ENCODE measurements around the gene ATPAF1.

Gene ATPAF1

GRCh38 chr1:46613661-46614603, 54.2 kb downstream of the ATPAF1 start:
- H3K4me2 ChIP-seq (ENCODE audit: low read length), result no peak overlapping the region
- H2AFZ ChIP-seq (ENCODE audit: insufficient read depth, low read length, poor library complexity), result no peak overlapping the region
- H2BK5ac ChIP-seq (ENCODE audit: low read depth, low read length, poor library complexity), result no peak overlapping the region
- H2BK12ac ChIP-seq (ENCODE audit: low read length), result no peak overlapping the region
- H4K8ac ChIP-seq (ENCODE audit: low read depth, low read length), result no peak overlapping the region
- H2BK120ac ChIP-seq (ENCODE audit: insufficient read depth, low read length, poor library complexity), result no peak overlapping the region
- no peak overlapping the region for H3K9ac ChIP-seq (ENCODE audit: low read length)
- H3K14ac ChIP-seq (ENCODE audit: low read length), result no peak overlapping the region
- peaks cover 2% of the 10 kb centered on the region for H3K79me2 ChIP-seq (ENCODE audit: control insufficient read depth, insufficient read depth, low read length, poor library complexity)
- no peak for DNase-seq
- H3K18ac ChIP-seq (ENCODE audit: low read length), result no peak overlapping the region
- H3K4ac ChIP-seq (ENCODE audit: low read depth, low read length), result no peak overlapping the region
- peaks cover 8% of the 10 kb centered on the region for H3K79me1 ChIP-seq (ENCODE audit: low read length)
- H4K91ac ChIP-seq (ENCODE audit: low read depth, low read length), result no peak overlapping the region
- no peaks in the 10 kb centered on the region for H3K27me3 ChIP-seq (ENCODE audit: insufficient read depth, low read length)
- no CpG with 5 or more reads among the region's 16 CpGs for WGBS (ENCODE audit: extremely low coverage, insufficient coverage, insufficient read length)
- no peak overlapping the region for H3K4me3 ChIP-seq (ENCODE audit: low read depth, low read length)
- H2AK5ac ChIP-seq (ENCODE audit: low read length), result no peak overlapping the region
- peaks cover 10 to 19% of the 10 kb centered on the region in 2 experiments for H3K4me1 ChIP-seq (ENCODE audit: control insufficient read depth in 1 of 2, insufficient read depth in 2 of 2, low read length in 2 of 2)
- H3K27ac ChIP-seq (ENCODE audit: low read depth, low read length), result no peak overlapping the region
- peaks cover 0 to 6% of the 10 kb centered on the region in 2 experiments for H3K36me3 ChIP-seq (ENCODE audit: control insufficient read depth in 1 of 2, insufficient read depth in 2 of 2, low read length in 2 of 2)
- H4K12ac ChIP-seq (ENCODE audit: low read depth, low read length), result no peak overlapping the region
- peaks cover 2% of the 10 kb centered on the region for H3K9me3 ChIP-seq (ENCODE audit: insufficient read depth, low read depth, low read length)
- no peak overlapping the region for H3K23ac ChIP-seq (ENCODE audit: low read length)

GRCh38 chr1:46612937-46613660, 55.1 kb downstream of the ATPAF1 start:
- H4K12ac ChIP-seq (ENCODE audit: low read depth, low read length), result no peak overlapping the region
- no peak overlapping the region for H3K27ac ChIP-seq (ENCODE audit: low read depth, low read length)
- peaks cover 2% of the 10 kb centered on the region for H3K9me3 ChIP-seq (ENCODE audit: insufficient read depth, low read depth, low read length)
- H3K4me3 ChIP-seq (ENCODE audit: low read depth, low read length), result peak overlapping the region; percentile 21
- no peak overlapping the region for H3K14ac ChIP-seq (ENCODE audit: low read length)
- H3K4me1 ChIP-seq (ENCODE audit: control insufficient read depth in 1 of 2, insufficient read depth in 2 of 2, low read length in 2 of 2), result peaks cover 10 to 19% of the 10 kb centered on the region in 2 experiments
- no peak overlapping the region for H3K23ac ChIP-seq (ENCODE audit: low read length)
- no peak overlapping the region for H2BK5ac ChIP-seq (ENCODE audit: low read depth, low read length, poor library complexity)
- no peak overlapping the region for H2BK120ac ChIP-seq (ENCODE audit: insufficient read depth, low read length, poor library complexity)
- no peak overlapping the region for H2AK5ac ChIP-seq (ENCODE audit: low read length)
- no peak overlapping the region for H4K8ac ChIP-seq (ENCODE audit: low read depth, low read length)
- H3K4me2 ChIP-seq (ENCODE audit: low read length), result no peak overlapping the region
- peaks cover 8% of the 10 kb centered on the region for H3K79me1 ChIP-seq (ENCODE audit: low read length)
- WGBS (ENCODE audit: extremely low coverage, insufficient coverage, insufficient read length), result no CpG with 5 or more reads among the region's 38 CpGs
- no peak overlapping the region for H2BK12ac ChIP-seq (ENCODE audit: low read length)
- no peak overlapping the region for H3K4ac ChIP-seq (ENCODE audit: low read depth, low read length)
- H3K9ac ChIP-seq (ENCODE audit: low read length), result no peak overlapping the region
- H4K91ac ChIP-seq (ENCODE audit: low read depth, low read length), result no peak overlapping the region
- H3K18ac ChIP-seq (ENCODE audit: low read length), result no peak overlapping the region
- no peak overlapping the region for H2AFZ ChIP-seq (ENCODE audit: insufficient read depth, low read length, poor library complexity)
- H3K79me2 ChIP-seq (ENCODE audit: control insufficient read depth, insufficient read depth, low read length, poor library complexity), result peaks cover 2% of the 10 kb centered on the region
- H3K36me3 ChIP-seq (ENCODE audit: control insufficient read depth in 1 of 2, insufficient read depth in 2 of 2, low read length in 2 of 2), result peaks cover 2 to 10% of the 10 kb centered on the region in 2 experiments
- DNase-seq, result no peak
- no peaks in the 10 kb centered on the region for H3K27me3 ChIP-seq (ENCODE audit: insufficient read depth, low read length)

GRCh38 chr1:46611691-46612221, 56.4 kb downstream of the ATPAF1 start:
- Histone ChIP-seq H3K36me3 (ENCODE audit: control insufficient read depth in 1 of 2, insufficient read depth in 2 of 2, low read length in 2 of 2) (peaks cover 2 to 10% of the 10 kb centered on the region in 2 experiments), H2AK5ac (ENCODE audit: low read length) (no peak overlapping the region), H2BK5ac (ENCODE audit: low read depth, low read length, poor library complexity) (no peak overlapping the region)

GRCh38 chr1:46607345-46608130, 60.6 kb downstream of the ATPAF1 start:
- no peak overlapping the region for H3K4ac ChIP-seq (ENCODE audit: low read depth, low read length)
- H3K4me2 ChIP-seq (ENCODE audit: low read length), result no peak overlapping the region
- no peak overlapping the region for H3K4me3 ChIP-seq (ENCODE audit: low read depth, low read length)
- H4K8ac ChIP-seq (ENCODE audit: low read depth, low read length), result no peak overlapping the region
- H3K9me3 ChIP-seq (ENCODE audit: insufficient read depth, low read depth, low read length), result peaks cover 4% of the 10 kb centered on the region
- H2AK5ac ChIP-seq (ENCODE audit: low read length), result no peak overlapping the region
- H3K18ac ChIP-seq (ENCODE audit: low read length), result no peak overlapping the region
- H3K9ac ChIP-seq (ENCODE audit: low read length), result no peak overlapping the region
- H2BK5ac ChIP-seq (ENCODE audit: low read depth, low read length, poor library complexity), result no peak overlapping the region
- peaks cover 3% of the 10 kb centered on the region for H3K79me1 ChIP-seq (ENCODE audit: low read length)
- H3K14ac ChIP-seq (ENCODE audit: low read length), result no peak overlapping the region
- no peak overlapping the region for H2AFZ ChIP-seq (ENCODE audit: insufficient read depth, low read length, poor library complexity)
- H4K91ac ChIP-seq (ENCODE audit: low read depth, low read length), result no peak overlapping the region
- no CpG with 5 or more reads among the region's 7 CpGs for WGBS (ENCODE audit: extremely low coverage, insufficient coverage, insufficient read length)
- H4K12ac ChIP-seq (ENCODE audit: low read depth, low read length), result no peak overlapping the region
- H2BK12ac ChIP-seq (ENCODE audit: low read length), result no peak overlapping the region
- H3K79me2 ChIP-seq (ENCODE audit: control insufficient read depth, insufficient read depth, low read length, poor library complexity), result peaks cover 3% of the 10 kb centered on the region
- H3K27me3 ChIP-seq (ENCODE audit: insufficient read depth, low read length), result no peaks in the 10 kb centered on the region
- no peak overlapping the region for H3K23ac ChIP-seq (ENCODE audit: low read length)
- no peak overlapping the region for H3K27ac ChIP-seq (ENCODE audit: low read depth, low read length)
- H3K4me1 ChIP-seq (ENCODE audit: control insufficient read depth in 1 of 2, insufficient read depth in 2 of 2, low read length in 2 of 2), result peaks cover 8 to 18% of the 10 kb centered on the region in 2 experiments
- H3K36me3 ChIP-seq (ENCODE audit: control insufficient read depth in 1 of 2, insufficient read depth in 2 of 2, low read length in 2 of 2), result peaks cover 2 to 10% of the 10 kb centered on the region in 2 experiments
- no peak for DNase-seq
- H2BK120ac ChIP-seq (ENCODE audit: insufficient read depth, low read length, poor library complexity), result no peak overlapping the region

More at GRCh38 chr1:46611691-46612221, 56.4 kb downstream of the ATPAF1 start:
- Histone ChIP-seq H3K79me1 (ENCODE audit: low read length) (peaks cover 4% of the 10 kb centered on the region), H3K18ac (ENCODE audit: low read length) (no peak overlapping the region), H3K23ac (ENCODE audit: low read length) (no peak overlapping the region), H3K79me2 (ENCODE audit: control insufficient read depth, insufficient read depth, low read length, poor library complexity) (peaks cover 2% of the 10 kb centered on the region), H3K4me3 (ENCODE audit: low read depth, low read length) (no peak overlapping the region), H3K9ac (ENCODE audit: low read length) (no peak overlapping the region), H2BK12ac (ENCODE audit: low read length) (no peak overlapping the region), H2AFZ (ENCODE audit: insufficient read depth, low read length, poor library complexity) (no peak overlapping the region), H3K27me3 (ENCODE audit: insufficient read depth, low read length) (no peaks in the 10 kb centered on the region), H3K27ac (ENCODE audit: low read depth, low read length) (no peak overlapping the region), H3K14ac (ENCODE audit: low read length) (no peak overlapping the region), H3K4me1 (ENCODE audit: control insufficient read depth in 1 of 2, insufficient read depth in 2 of 2, low read length in 2 of 2) (peaks cover 10 to 14% of the 10 kb centered on the region in 2 experiments), H3K4ac (ENCODE audit: low read depth, low read length) (no peak overlapping the region), H2BK120ac (ENCODE audit: insufficient read depth, low read length, poor library complexity) (no peak overlapping the region), H4K91ac (ENCODE audit: low read depth, low read length) (peak overlapping the region; percentile 7), H3K9me3 (ENCODE audit: insufficient read depth, low read depth, low read length) (peaks cover 2% of the 10 kb centered on the region), H3K4me2 (ENCODE audit: low read length) (no peak overlapping the region), H4K12ac (ENCODE audit: low read depth, low read length) (no peak overlapping the region), H4K8ac (ENCODE audit: low read depth, low read length) (no peak overlapping the region)
- WGBS (ENCODE audit: extremely low coverage, insufficient coverage, insufficient read length), result no CpG with 5 or more reads among the region's 7 CpGs
- DNase-seq, result peak; percentile 61 to 67
